ENCODE results near the gene RELL2. TPM values are rescaled to one million over a fixed set of nuclear protein-coding genes. Genes with fewer than 3 reads are reported as not detected.

The RELL2 gene
- total RNA-seq, 4 donors from 2014 or later = 8.0 to 13.2 (median 10.6) TPM

DNA sequence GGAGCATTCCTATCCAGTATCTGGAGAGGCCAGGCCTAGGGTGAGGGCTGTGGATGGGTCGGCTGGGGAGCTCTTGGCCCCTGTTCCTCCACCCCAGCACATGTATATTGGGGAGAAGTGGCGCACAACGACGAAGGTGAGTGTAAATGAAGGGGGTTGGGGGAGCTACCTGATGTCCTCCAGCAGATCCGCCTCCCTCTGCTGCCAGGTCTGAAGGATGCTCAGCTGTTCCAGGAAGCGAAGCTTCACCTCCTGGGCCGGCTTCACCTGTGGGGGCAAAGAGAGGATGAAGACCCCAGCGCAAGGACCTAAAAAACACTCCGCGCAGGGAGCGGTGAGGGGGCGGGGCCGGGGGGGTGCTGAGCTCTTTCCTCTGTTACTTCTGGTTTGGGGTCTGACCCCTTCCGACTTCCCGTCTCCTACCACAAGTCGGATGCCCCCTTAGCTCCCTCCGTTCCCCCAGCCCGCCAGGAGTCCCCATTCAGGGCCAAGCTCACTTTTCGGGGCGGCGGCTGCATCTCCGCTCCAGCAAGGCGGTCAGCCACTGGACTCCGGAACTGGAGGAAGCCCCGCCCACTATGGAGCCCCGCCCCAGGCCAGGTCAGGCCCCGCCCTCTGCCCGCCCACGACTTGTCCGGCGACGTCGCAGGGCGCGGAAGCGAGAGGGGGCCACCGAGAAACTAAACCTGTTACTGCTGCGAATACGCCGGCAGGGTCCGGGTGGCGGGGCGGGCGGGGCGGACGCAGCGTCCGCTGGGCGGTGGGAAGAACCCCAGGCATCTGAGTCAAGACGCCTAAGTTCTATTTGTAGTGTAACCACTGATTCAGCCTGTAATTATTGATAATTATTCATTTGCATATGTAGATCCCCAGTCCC, 14.3 kb downstream of the RELL2 start, which contains the start of gene FCHSD1:
FCHSD1 (minus strand) TSS at position 568 of the 877 bp plus-strand sequence; CDS start at position 518, 50 bp downstream.
- Histone ChIP-seq H3K27ac (peak within 1 kb of the TSS; percentile 40 to 80 (median 70)), H3K9me3 (no peaks in the 10 kb centered on the region), H3K27me3 (no peaks in the 10 kb centered on the region), H3K4me3 (peak within 1 kb of the TSS; percentile 46 to 72 (median 65)), H3K36me3 (peaks cover 0 to 10% (median 0%) of the 10 kb centered on the region in 3 donors), H3K4me1 (peaks cover 0 to 14% (median 3%) of the 10 kb centered on the region in 4 donors)
- DNase-seq = peak; percentile 94 to 96 (median 96)
- peak; percentile 35 to 51 for TF ChIP-seq POLR2A (IDR thresholded peaks at IDR 0.05)
- TF ChIP-seq, protein P1, sequence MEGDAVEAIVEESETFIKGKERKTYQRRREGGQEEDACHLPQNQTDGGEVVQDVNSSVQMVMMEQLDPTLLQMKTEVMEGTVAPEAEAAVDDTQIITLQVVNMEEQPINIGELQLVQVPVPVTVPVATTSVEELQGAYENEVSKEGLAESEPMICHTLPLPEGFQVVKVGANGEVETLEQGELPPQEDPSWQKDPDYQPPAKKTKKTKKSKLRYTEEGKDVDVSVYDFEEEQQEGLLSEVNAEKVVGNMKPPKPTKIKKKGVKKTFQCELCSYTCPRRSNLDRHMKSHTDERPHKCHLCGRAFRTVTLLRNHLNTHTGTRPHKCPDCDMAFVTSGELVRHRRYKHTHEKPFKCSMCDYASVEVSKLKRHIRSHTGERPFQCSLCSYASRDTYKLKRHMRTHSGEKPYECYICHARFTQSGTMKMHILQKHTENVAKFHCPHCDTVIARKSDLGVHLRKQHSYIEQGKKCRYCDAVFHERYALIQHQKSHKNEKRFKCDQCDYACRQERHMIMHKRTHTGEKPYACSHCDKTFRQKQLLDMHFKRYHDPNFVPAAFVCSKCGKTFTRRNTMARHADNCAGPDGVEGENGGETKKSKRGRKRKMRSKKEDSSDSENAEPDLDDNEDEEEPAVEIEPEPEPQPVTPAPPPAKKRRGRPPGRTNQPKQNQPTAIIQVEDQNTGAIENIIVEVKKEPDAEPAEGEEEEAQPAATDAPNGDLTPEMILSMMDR (IDR thresholded peaks at IDR 0.05) = peak in 2 of 6 experiments; percentile 14 to 22

DNA sequence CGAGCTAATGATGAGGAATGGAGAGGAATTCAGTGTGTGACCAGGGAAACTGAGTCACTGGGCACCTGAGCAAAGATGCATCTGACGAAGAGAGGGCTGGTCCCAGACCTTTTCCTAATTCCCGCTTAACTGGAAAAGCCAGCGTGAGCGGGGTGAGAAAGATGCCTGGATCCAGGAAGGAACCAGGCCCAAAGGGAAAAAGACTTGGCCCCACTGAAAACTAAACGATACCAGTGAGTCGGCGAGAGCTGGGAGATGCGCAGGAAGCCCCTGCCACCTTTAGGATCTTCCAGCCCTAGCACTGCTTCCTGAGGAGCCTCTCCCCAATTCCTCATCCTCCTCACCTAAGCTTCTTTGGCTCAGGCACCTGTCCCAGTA, 14.9 kb downstream of the RELL2 start:
- peak overlapping the region; percentile 40 to 80 (median 70) for H3K27ac ChIP-seq
- H3K4me3 ChIP-seq = peak overlapping the region; percentile 46 to 72 (median 65)
- peaks cover 0 to 9% (median 0%) of the 10 kb centered on the region in 3 donors for H3K36me3 ChIP-seq

GRCh38 chr5:141654298-141654697, 17.5 kb downstream of the RELL2 start:
- Histone ChIP-seq H3K36me3 (peaks cover 0 to 8% (median 0%) of the 10 kb centered on the region in 3 donors), H3K4me3 (no peak overlapping the region), H3K27ac (no peak overlapping the region), H3K9me3 (no peaks in the 10 kb centered on the region), H3K4me1 (peaks cover 0 to 14% (median 3%) of the 10 kb centered on the region in 4 donors), H3K27me3 (no peaks in the 10 kb centered on the region)
- no peak for DNase-seq
- TF ChIP-seq POLR2A (IDR thresholded peaks at IDR 0.05) = no peak
- TF ChIP-seq, protein P1 (IDR thresholded peaks at IDR 0.05) = no peak

More for the DNA sequence above, 14.9 kb downstream of the RELL2 start:
- Histone ChIP-seq H3K27me3 (no peaks in the 10 kb centered on the region), H3K4me1 (peaks cover 0 to 14% (median 3%) of the 10 kb centered on the region in 4 donors), H3K9me3 (no peaks in the 10 kb centered on the region)
- TF ChIP-seq, protein P1 (IDR thresholded peaks at IDR 0.05) = no peak
- no peak for TF ChIP-seq POLR2A (IDR thresholded peaks at IDR 0.05)
- peak in 1 of 3 donors; percentile 41 for DNase-seq

DNA sequence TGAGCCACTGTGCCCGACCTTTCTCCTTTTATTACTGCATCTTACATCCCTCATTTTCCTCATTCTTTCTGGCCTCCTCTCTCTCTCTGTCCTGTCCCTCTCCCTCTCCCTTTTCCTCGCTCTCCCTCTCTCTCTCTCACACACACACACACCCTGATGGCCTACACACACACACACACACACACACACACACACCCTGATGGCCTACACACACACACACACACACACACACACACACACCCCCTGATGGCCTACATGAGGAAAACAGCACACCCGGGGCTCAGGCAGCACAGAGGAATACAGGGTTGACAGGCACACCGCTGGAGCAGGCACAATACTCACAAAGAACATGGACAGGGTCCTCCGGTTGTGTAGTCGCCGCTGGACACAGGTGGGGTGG, 18.2 kb downstream of the RELL2 start:
- peaks cover 0 to 8% (median 0%) of the 10 kb centered on the region in 3 donors for H3K36me3 ChIP-seq
- no peak for DNase-seq
- no peak overlapping the region for H3K4me3 ChIP-seq
- no peak overlapping the region for H3K27ac ChIP-seq
- TF ChIP-seq, protein P1 (IDR thresholded peaks at IDR 0.05) = no peak
- no peak for TF ChIP-seq POLR2A (IDR thresholded peaks at IDR 0.05)
- peaks cover 0 to 13% (median 3%) of the 10 kb centered on the region in 4 donors for H3K4me1 ChIP-seq
- no peaks in the 10 kb centered on the region for H3K9me3 ChIP-seq
- H3K27me3 ChIP-seq = no peaks in the 10 kb centered on the region

DNA sequence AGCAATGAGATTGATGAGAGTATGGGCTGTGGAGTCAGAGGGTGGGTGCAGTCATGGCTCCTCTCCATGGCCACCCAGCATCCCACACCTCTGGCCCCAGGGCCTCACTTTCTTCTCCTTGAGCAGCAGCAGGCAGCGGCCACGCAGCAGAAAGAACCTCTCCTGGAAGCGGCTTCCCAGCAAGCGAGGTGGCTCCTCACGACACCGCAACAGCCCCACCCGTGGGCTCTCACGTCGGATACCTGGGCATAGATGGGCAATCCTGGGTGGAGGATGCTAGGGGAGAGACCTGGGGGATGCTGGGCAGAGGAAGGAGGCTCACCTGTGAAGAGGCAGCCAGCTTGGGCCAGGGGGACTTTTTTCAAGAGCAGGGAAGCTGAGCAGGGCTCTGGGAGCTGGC, 19.6 kb downstream of the RELL2 start:
- Histone ChIP-seq H3K36me3 (peaks cover 0 to 8% (median 0%) of the 10 kb centered on the region in 3 donors), H3K27me3 (no peaks in the 10 kb centered on the region), H3K4me3 (no peak overlapping the region), H3K27ac (no peak overlapping the region), H3K4me1 (peaks cover 0 to 5% (median 0%) of the 10 kb centered on the region in 4 donors), H3K9me3 (no peaks in the 10 kb centered on the region)
- no peak for DNase-seq
- TF ChIP-seq, protein P1 (IDR thresholded peaks at IDR 0.05) = no peak
- TF ChIP-seq POLR2A (IDR thresholded peaks at IDR 0.05) = no peak
